ENCODE data around the gene FBRS. TPM values are rescaled to one million over a fixed set of nuclear protein-coding genes. Genes with fewer than 3 reads are reported as not detected.
"Not testable (repeated sequence)": the region's sequence is repeated elsewhere in the genome, so short reads cannot be mapped to it uniquely, and the experiment has no call there.

Gene FBRS
- total and polyA plus RNA-seq, 8 donors = 19.7 to 185 (median 26.3) TPM

GRCh38 chr16:30699615-30700099 is 41.4 kb downstream of the FBRS start:
- 22 to 39% (median 23%) methylated on average over 8 of the region's 8 CpGs for WGBS, 5 donors
- no peak for DNase-seq
- Histone ChIP-seq H3K9me3 (no peaks in the 10 kb centered on the region), H3K36me3 (peaks cover 40 to 47% (median 43%) of the 10 kb centered on the region in 4 donors), H3K27ac (peak overlapping the region; percentile 96 to 100 (median 100)), H3K27me3 (no peaks in the 10 kb centered on the region), H3K4me3 (peak overlapping the region; percentile 74 to 98 (median 91)), H3K4me1 (peaks cover 16 to 40% (median 29%) of the 10 kb centered on the region in 4 donors)
- intact Hi-C loops (cut with DNase I; ENCODE audit: low total_unique reads) = no loop called here
- TF ChIP-seq POLR2A (IDR thresholded peaks at IDR 0.05) = no peak
- no peak for TF ChIP-seq POLR2AphosphoS5 (IDR thresholded peaks at IDR 0.05)

- WGBS, 5 donors = 32 to 59% (median 40%) methylated on average over 8 to 9 of the region's 9 CpGs
- TF ChIP-seq CTCF (IDR thresholded peaks at IDR 0.05) (no peak), POLR2A (IDR thresholded peaks at IDR 0.05) (no peak), POLR2AphosphoS5 (IDR thresholded peaks at IDR 0.05) (no peak), EP300 (IDR thresholded peaks at IDR 0.05) (no peak)
- intact Hi-C loops (cut with DNase I; ENCODE audit: low total_unique reads) = no loop called here
- peak in 1 of 2 donors; percentile 25 for DNase-seq
- H3K9me3 ChIP-seq = no peaks in the 10 kb centered on the region
- H3K36me3 ChIP-seq = peaks cover 48 to 55% (median 52%) of the 10 kb centered on the region in 4 donors
- H3K4me1 ChIP-seq = peaks cover 16 to 40% (median 29%) of the 10 kb centered on the region in 4 donors
- H3K27me3 ChIP-seq = no peaks in the 10 kb centered on the region
- peak overlapping the region in 4 of 5 donors; percentile 10 to 100 (median 40) for H3K27ac ChIP-seq
- no peak overlapping the region for H3K4me3 ChIP-seq
Observed at GRCh38 chr16:30700491-30700890, 42.3 kb downstream of the FBRS start.

- H3K36me3 ChIP-seq = peaks cover 53 to 60% (median 57%) of the 10 kb centered on the region in 4 donors
- H3K4me3 ChIP-seq = no peak overlapping the region
- intact Hi-C loops (cut with DNase I; ENCODE audit: low total_unique reads) = no loop called here
- 77 to 87% (median 82%) methylated on average over 5 of the region's 5 CpGs for WGBS, 5 donors
- H3K27me3 ChIP-seq = no peaks in the 10 kb centered on the region
- H3K9me3 ChIP-seq = no peaks in the 10 kb centered on the region
- H3K4me1 ChIP-seq = peaks cover 16 to 40% (median 29%) of the 10 kb centered on the region in 4 donors
- H3K27ac ChIP-seq = peak overlapping the region in 1 of 5 donors; percentile 43
- TF ChIP-seq POLR2AphosphoS5 (IDR thresholded peaks at IDR 0.05) (no peak), EP300 (IDR thresholded peaks at IDR 0.05) (no peak)
- no peak for DNase-seq
Observed at GRCh38 chr16:30700971-30701370, 42.7 kb downstream of the FBRS start.

GRCh38 chr16:30703071-30703470 is 44.8 kb downstream of the FBRS start:
- WGBS, 5 donors = 89 to 93% (median 92%) methylated on average over 12 of the region's 12 CpGs
- H3K36me3 ChIP-seq = peaks cover 73 to 81% (median 78%) of the 10 kb centered on the region in 4 donors
- H3K27me3 ChIP-seq; H3K9me3 ChIP-seq; H3K4me3 ChIP-seq; H3K27ac ChIP-seq; intact Hi-C loops (cut with DNase I; ENCODE audit: low total_unique reads); DNase-seq: not testable (repeated sequence)
- H3K4me1 ChIP-seq = peaks cover 16 to 33% (median 20%) of the 10 kb centered on the region in 4 donors

- Histone ChIP-seq H3K4me1 (peaks cover 16 to 33% (median 20%) of the 10 kb centered on the region in 4 donors), H3K4me3 (no peak overlapping the region), H3K27ac (no peak overlapping the region), H3K27me3 (no peaks in the 10 kb centered on the region), H3K9me3 (no peaks in the 10 kb centered on the region), H3K36me3 (peaks cover 82 to 90% (median 87%) of the 10 kb centered on the region in 4 donors)
- DNase-seq = no peak
- WGBS, 5 donors = 91 to 97% (median 94%) methylated on average over 10 of the region's 10 CpGs
- TF ChIP-seq CTCF (IDR thresholded peaks at IDR 0.05) (no peak), EP300 (IDR thresholded peaks at IDR 0.05) (no peak), POLR2AphosphoS5 (IDR thresholded peaks at IDR 0.05) (no peak), POLR2A (IDR thresholded peaks at IDR 0.05) (no peak)
- intact Hi-C loops (cut with DNase I; ENCODE audit: low total_unique reads) = no loop called here
Observed at GRCh38 chr16:30703971-30704370, 45.7 kb downstream of the FBRS start.

GRCh38 chr16:30706046-30706445 is 47.8 kb downstream of the FBRS start:
- Histone ChIP-seq H3K36me3 (peaks cover 96 to 100% (median 100%) of the 10 kb centered on the region in 4 donors), H3K4me3 (no peak overlapping the region), H3K27me3 (no peaks in the 10 kb centered on the region), H3K4me1 (peaks cover 0 to 12% (median 2%) of the 10 kb centered on the region in 4 donors), H3K9me3 (no peaks in the 10 kb centered on the region), H3K27ac (no peak overlapping the region)
- intact Hi-C loops (cut with DNase I; ENCODE audit: low total_unique reads) = no loop called here
- no peak for TF ChIP-seq POLR2AphosphoS5 (IDR thresholded peaks at IDR 0.05)
- no peak for TF ChIP-seq POLR2A (IDR thresholded peaks at IDR 0.05)
- TF ChIP-seq EP300 (IDR thresholded peaks at IDR 0.05) = no peak
- no peak for TF ChIP-seq CTCF (IDR thresholded peaks at IDR 0.05)
- DNase-seq = no peak
- WGBS, 5 donors = 92 to 97% (median 93%) methylated on average over 6 of the region's 6 CpGs
